HepG2 (cell line): ENCODE measurements around the gene TEDC1. TPM values are rescaled to one million over a fixed set of nuclear protein-coding genes. Genes with fewer than 3 reads are reported as not detected.
A peak's percentile ranks its signal among the peaks of the same experiment; 100 is the strongest.

ENCODE experiments used
- ATAC-seq: fragments of 200-7000 bp; cut with Tn5 transposase; 3 replicates; pipeline ENCODE4 v1.9.1; 2020; ENCODE audit warnings: mild to moderate bottlenecking, moderate library complexity
- BruUV-seq: library from RNA; stranded (reverse); fragments of 400-500 nt; replicated peaks from 2 replicates; lab custom pipeline; 2021; lab: Mats Ljungman, UMichigan
- CTCF ChIA-PET: fragments of 300-600 bp; formaldehyde crosslinking; extraction: SDS; loops from one replicate; lab custom pipeline; 2021; ENCODE audit warnings: low total read pairs, inconsistent platforms, low intra/inter-chr PET ratio; lab: Yijun Ruan, JAX
- POLR2A ChIA-PET: fragments of 350-600 bp; sonication (Branson Sonifier 250); formaldehyde crosslinking; loops from one replicate; lab custom pipeline; 2020; ENCODE audit warnings: antibody characterized with exemption, inconsistent platforms; lab: Yijun Ruan, JAX
- DNase-seq: peaks from one replicate; pipeline ENCODE4 v3.0.0-alpha.2; 2015; ENCODE audit warnings: low spot score
- FAIRE-seq: peaks from 3 replicates; lab custom pipeline; 2011; peaks lifted over from hg19 to GRCh38; lab: Jason Lieb, UNC
- H2AFZ ChIP-seq: one replicate; pipeline ENCODE4 v1.6.1; 2011; ENCODE audit warnings: low read length, inconsistent platforms
- H3K27ac ChIP-seq: fragments of 300-600 bp; 3 replicates; pipeline ENCODE4 v1.8.0; 2011; ENCODE audit warnings: mixed run types, mild to moderate bottlenecking, mixed read lengths, low read length, inconsistent platforms; ENCODE audit not compliant: insufficient read depth; ENCODE audit errors: extremely low read length
- H3K27me3 ChIP-seq, 2 experiments: fragments of 200-600 bp in 1 of 2; 2 replicates in 1 of 2; 3 replicates in 1 of 2; pipeline versions ENCODE4 v1.6.0 to v1.8.0; 2011; ENCODE audit warnings: low read length in 2 of 2, mild to moderate bottlenecking in 2 of 2, moderate library complexity in 2 of 2, inconsistent platforms in 1 of 2; ENCODE audit not compliant: insufficient read depth in 2 of 2, control insufficient read depth in 1 of 2
- H3K36me3 ChIP-seq, 2 experiments: fragments of 200-600 bp in 1 of 2; replicated peaks in 1 of 2; 2 replicates in 1 of 2; 3 replicates in 1 of 2; pipeline versions ENCODE4 v1.5.1 to v1.8.0; 2011; ENCODE audit warnings: low read length in 2 of 2, inconsistent platforms in 1 of 2; ENCODE audit not compliant: insufficient read depth in 2 of 2, control insufficient read depth in 1 of 2
- H3K4me1 ChIP-seq: 2 replicates; pipeline ENCODE4 v1.5.1; 2012; ENCODE audit warnings: low read length, inconsistent platforms; ENCODE audit not compliant: insufficient read depth
- H3K4me2 ChIP-seq: 2 replicates; pipeline ENCODE4 v1.6.0; 2011; ENCODE audit warnings: low read depth, low read length, inconsistent platforms
- H3K4me3 ChIP-seq, 3 experiments: fragments of 200-600 bp in 1 of 3; sonication (generic), shearing (Covaris generic) in 1 of 3; replicated peaks in 1 of 3; 2 replicates each; pipeline ENCODE4 v1.5.1; 2011 to 2016; ENCODE audit warnings: low read length in 3 of 3, inconsistent platforms in 2 of 3, low read depth in 2 of 3, mild to moderate bottlenecking in 2 of 3, control low read depth in 1 of 3, mixed read lengths in 1 of 3; ENCODE audit not compliant: insufficient read depth in 1 of 3
- H3K79me2 ChIP-seq: one replicate; pipeline ENCODE4 v1.6.1; 2011; ENCODE audit warnings: low read length, inconsistent platforms; ENCODE audit not compliant: insufficient read depth
- H3K9ac ChIP-seq: 2 replicates; pipeline ENCODE4 v1.6.0; 2011; ENCODE audit warnings: mild to moderate bottlenecking, low read depth, low read length, inconsistent platforms; ENCODE audit not compliant: insufficient read depth
- H3K9me3 ChIP-seq: 2 replicates; pipeline ENCODE4 v1.5.1; 2012; ENCODE audit warnings: mild to moderate bottlenecking, low read length
- H4K20me1 ChIP-seq: 2 replicates; pipeline ENCODE4 v1.6.0; 2011; ENCODE audit warnings: inconsistent platforms, mild to moderate bottlenecking, low read length, moderate library complexity; ENCODE audit not compliant: insufficient read depth
- ATF6 ChIP-seq: sonication (generic); formaldehyde crosslinking; conservative IDR thresholded peaks from 2 replicates; pipeline ENCODE4 v1.4.0; 2020; ENCODE audit warnings: missing genetic modification reagents
- BCL6 ChIP-seq: IDR thresholded peaks from 2 replicates; pipeline ENCODE4 v1.6.1; 2016; ENCODE audit warnings: missing genetic modification reagents, missing compliant biosample characterization
- FOXO4 ChIP-seq: sonication (generic); formaldehyde crosslinking; conservative IDR thresholded peaks from 2 replicates; pipeline ENCODE4 v1.8.1; 2023; ENCODE audit warnings: missing genetic modification reagents
- HDAC2 ChIP-seq: sonication (generic); formaldehyde crosslinking; IDR thresholded peaks from 2 replicates; pipeline ENCODE4 v1.4.0; 2020; ENCODE audit warnings: missing genetic modification reagents
- MED8 ChIP-seq: sonication (generic); formaldehyde crosslinking; IDR thresholded peaks from 2 replicates; pipeline ENCODE4 v1.8.1; 2023; ENCODE audit warnings: mild to moderate bottlenecking, missing genetic modification reagents; ENCODE audit not compliant: insufficient replicate concordance
- MIER2 ChIP-seq: IDR thresholded peaks from 2 replicates; pipeline ENCODE4 v1.6.1; 2016; ENCODE audit warnings: missing biosample characterization, missing genetic modification reagents
- MTA1 ChIP-seq: sonication (generic); formaldehyde crosslinking; IDR thresholded peaks from 2 replicates; pipeline ENCODE4 v1.4.0; 2020; ENCODE audit warnings: missing genetic modification reagents, mild to moderate bottlenecking, borderline replicate concordance
- NFE2L2 ChIP-seq: fragments of 150-350 bp; IDR thresholded peaks from 2 replicates; pipeline ENCODE4 v1.6.1; 2014; ENCODE audit warnings: low read length
- NR2F6 ChIP-seq, 2 experiments: IDR thresholded peaks; 2 replicates each; pipeline ENCODE4 v1.6.1; 2016; ENCODE audit warnings: antibody characterized with exemption in 1 of 2, mild to moderate bottlenecking in 1 of 2
- NRL ChIP-seq: sonication (generic); formaldehyde crosslinking; IDR thresholded peaks from 2 replicates; pipeline ENCODE4 v1.5.0; 2020; ENCODE audit warnings: missing genetic modification reagents, mild to moderate bottlenecking, moderate library complexity, borderline replicate concordance
- PAX8 ChIP-seq: sonication (generic); formaldehyde crosslinking; IDR thresholded peaks from 2 replicates; pipeline ENCODE4 v1.8.0; 2022; ENCODE audit warnings: mild to moderate bottlenecking, missing genetic modification reagents, borderline replicate concordance
- SP4 ChIP-seq: sonication (generic); formaldehyde crosslinking; IDR thresholded peaks from 2 replicates; pipeline ENCODE4 v1.8.1; 2023; ENCODE audit warnings: mild to moderate bottlenecking, missing genetic modification reagents
- THAP7 ChIP-seq: sonication (generic); formaldehyde crosslinking; IDR thresholded peaks from 2 replicates; pipeline ENCODE4 v1.8.1; 2023; ENCODE audit warnings: mild to moderate bottlenecking, missing genetic modification reagents
- ZNF138 ChIP-seq: sonication (generic); formaldehyde crosslinking; IDR thresholded peaks from 2 replicates; pipeline ENCODE4 v1.5.0; 2020; ENCODE audit warnings: mild to moderate bottlenecking, low read depth, missing genetic modification reagents
- WGBS: methylation state at CpG from one replicate; pipeline ENCODE4 v1.1.6; 2017; ENCODE audit warnings: low lambda C conversion rate; 5-methylcytosine and 5-hydroxymethylcytosine counted together
- in situ Hi-C: cut with HindIII; loops from 2 replicates; pipeline ENCODE4 v1.10.0; 2017; ENCODE audit warnings: low pct_unique_long_range_greater_than_20kb; ENCODE audit not compliant: extremely low pct_ligation_motif_present
- intact Hi-C: fragments of 100-400 bp; cut with micrococcal nuclease; formaldehyde crosslinking; loops from one replicate; pipeline ENCODE4 v1.10.0; 2022; ENCODE audit not compliant: unreplicated experiment
- polyA plus RNA-seq, 8 experiments: library from polyadenylated mRNA; depleted of rRNA in 3 of 8; stranded (reverse) in 7 of 8; unstranded in 1 of 8; fragments of >200 nt; fragmentation: Illumina TruSeq in 4 of 8; extraction: Trizol in 4 of 8; gene quantifications; 2 replicates each; pipeline versions ENCODE4 v1.2.1 to v1.2.3, GENCODE V29; 2011 to 2016; ENCODE audit warnings: low read depth in 4 of 8, missing spikeins in 1 of 8, mixed read lengths in 1 of 8; ENCODE audit not compliant: insufficient read depth in 1 of 8
- total RNA-seq, 5 experiments: library from RNA; depleted of rRNA; stranded (reverse); fragments of >200 nt; fragmentation: Illumina TruSeq; extraction: Trizol; gene quantifications; 2 replicates each; pipeline ENCODE4 v1.2.3, GENCODE V29; 2016; ENCODE audit warnings: low read depth in 1 of 5

Gene TEDC1
- total and polyA plus RNA-seq, 2 of the 13 experiments (the other 11 are each of a cell fraction or from before 2014, with no cell fraction given), result 5.7 to 27.4 TPM

GRCh38 chr14:105475269-105476096 lies 15.6 kb upstream of the TEDC1 start:
- H3K4me1 ChIP-seq, result peaks cover 34% of the 10 kb centered on the region
- ATAC-seq (peak; percentile 25), DNase-seq (no peak), FAIRE-seq (no peak)
- WGBS, result 0% methylated on average over 1 of the region's 48 CpGs
- H3K27me3 ChIP-seq, result peaks cover 0 to 4% of the 10 kb centered on the region in 2 experiments; a peak in 2 of 5 replicates
- H3K4me3 ChIP-seq, result peak overlapping the region; percentile 71 to 83 (median 81)
- POLR2A ChIA-PET, result interaction anchor here (1.0 to 1.1 kb wide), 2 partner anchors 11 to 174 kb away, joined by 3 read pairs; partner anchors contain the start of genes BRF1 and CRIP1
- H4K20me1 ChIP-seq, result 0 out of 2 replicates have a peak, but pooled peaks cover 2% of the 10 kb centered on the region
- H3K27ac ChIP-seq, result peak overlapping the region; percentile 82
- in situ Hi-C loops, result no loop called here
- H3K9me3 ChIP-seq, result no peaks in the 10 kb centered on the region
- H2AFZ ChIP-seq, result no peak overlapping the region
- CTCF ChIA-PET, result no interaction called here
- no TSS peak for BruUV-seq
- no peaks in the 10 kb centered on the region for H3K36me3 ChIP-seq
- peak overlapping the region; percentile 78 for H3K9ac ChIP-seq
- H3K79me2 ChIP-seq, result no peaks in the 10 kb centered on the region
- intact Hi-C loops, result loop anchor here (2.0 kb wide), 1 partner anchor 13 kb away; no protein-coding TSS in a partner anchor
- H3K4me2 ChIP-seq, result peak overlapping the region; percentile 99
- TF ChIP-seq PAX8 (CRISPR knock-in tag), result 0 out of 2 replicates have a peak, but pooled peaks have one; percentile 46
- peak; percentile 58; the same call in 1 of the 2 replicates for TF ChIP-seq THAP7 (CRISPR knock-in tag)
- TF ChIP-seq MED8 (CRISPR knock-in tag), result no peak
- TF ChIP-seq ATF6 (CRISPR knock-in tag), result no peak
- TF ChIP-seq FOXO4 (CRISPR knock-in tag), result 0 out of 2 replicates have a peak, but pooled peaks have one; percentile 21
- TF ChIP-seq ZNF138, result 0 out of 2 replicates have a peak, but pooled peaks have one; percentile 14
- no peak for TF ChIP-seq MIER2 (CRISPR knock-in tag)
- no peak for TF ChIP-seq BCL6 (CRISPR knock-in tag)
- TF ChIP-seq SP4 (CRISPR knock-in tag), result no peak; the same call in 1 of the 2 replicates
- TF ChIP-seq MTA1 (CRISPR knock-in tag), result peak; percentile 25; the same call in 1 of the 2 replicates
- TF ChIP-seq NR2F6 (IDR thresholded peaks at IDR 0.05), result 0 out of 2 replicates have a peak, but pooled peaks have one; percentile 43
- peak; percentile 65; the same call in 1 of the 2 replicates for TF ChIP-seq NR2F6 (CRISPR knock-in tag; IDR thresholded peaks at IDR 0.05)
- peak; percentile 54; the same call in 1 of the 2 replicates for TF ChIP-seq NRL (CRISPR knock-in tag)
- peak; percentile 30; the same call in 1 of the 2 replicates for TF ChIP-seq HDAC2 (CRISPR knock-in tag)
- TF ChIP-seq NFE2L2, result no peak
